OCI-LY1 (cell line): ENCODE measurements around the gene AGTRAP.
A peak's percentile ranks its signal among the peaks of the same experiment; 100 is the strongest.

Experiments
- H2AFZ ChIP-seq: fragments of 200-600 bp; sonication (generic), shearing (Covaris generic); 2 replicates; pipeline ENCODE4 v1.6.0; 2014; ENCODE audit warnings: antibody characterized with exemption, mild to moderate bottlenecking, low read length
- H3F3A ChIP-seq: fragments of 200-600 bp; sonication (generic), shearing (Covaris generic); 2 replicates; pipeline ENCODE4 v1.6.0; 2014; ENCODE audit warnings: mild to moderate bottlenecking, antibody characterized with exemption, low read length, moderate library complexity; ENCODE audit not compliant: insufficient read depth
- H3K27ac ChIP-seq: fragments of 200-600 bp; sonication (generic); 2 replicates; pipeline ENCODE4 v1.5.1; 2014; ENCODE audit warnings: low read length, mixed run types, mild to moderate bottlenecking, low read depth; ENCODE audit not compliant: poor library complexity, severe bottlenecking
- H3K27me3 ChIP-seq: fragments of 200-600 bp; sonication (generic); 2 replicates; pipeline ENCODE4 v1.6.0; 2014; ENCODE audit warnings: antibody characterized with exemption, mild to moderate bottlenecking, low read length, moderate library complexity; ENCODE audit not compliant: insufficient read depth
- H3K36me3 ChIP-seq: fragments of 200-600 bp; sonication (generic); 2 replicates; pipeline ENCODE4 v1.6.1; 2014; ENCODE audit warnings: mild to moderate bottlenecking, antibody characterized with exemption, low read length, moderate library complexity, mixed read lengths; ENCODE audit not compliant: insufficient read depth
- H3K4me1 ChIP-seq: fragments of 200-600 bp; sonication (generic); 2 replicates; pipeline ENCODE4 v1.5.1; 2014; ENCODE audit warnings: mild to moderate bottlenecking, low read length, moderate library complexity; ENCODE audit not compliant: insufficient read depth, severe bottlenecking
- H3K4me2 ChIP-seq: fragments of 200-600 bp; sonication (generic), shearing (Covaris generic); 2 replicates; pipeline ENCODE4 v1.6.1; 2014; ENCODE audit warnings: low read length
- H3K4me3 ChIP-seq: fragments of 200-600 bp; sonication (generic); 2 replicates; pipeline ENCODE4 v1.5.1; 2014; ENCODE audit warnings: low read length, low read depth, mild to moderate bottlenecking, mixed read lengths; ENCODE audit not compliant: poor library complexity, severe bottlenecking
- H3K79me2 ChIP-seq: fragments of 200-600 bp; shearing (Covaris generic); 2 replicates; pipeline ENCODE4 v1.6.1; 2016; ENCODE audit warnings: mixed run types, low read length, mixed read lengths; ENCODE audit not compliant: insufficient read depth
- H3K9ac ChIP-seq: fragments of 200-600 bp; sonication (generic), shearing (Covaris generic); 2 replicates; pipeline ENCODE4 v1.6.1; 2014; ENCODE audit warnings: mild to moderate bottlenecking, low read length, mixed read lengths
- H3K9me2 ChIP-seq: fragments of 200-600 bp; sonication (generic), shearing (Covaris generic); 2 replicates; pipeline ENCODE4 v1.6.1; 2014; ENCODE audit warnings: low read depth, mild to moderate bottlenecking, low read length, mixed read lengths
- H3K9me3 ChIP-seq: fragments of 200-600 bp; shearing (Covaris generic); 2 replicates; pipeline ENCODE4 v1.6.1; 2014; ENCODE audit warnings: low read length, mixed read lengths
- H4K20me1 ChIP-seq: fragments of 200-600 bp; sonication (generic), shearing (Covaris generic); 2 replicates; pipeline ENCODE4 v1.6.0; 2016; ENCODE audit warnings: mild to moderate bottlenecking, low read length; ENCODE audit not compliant: insufficient read depth
- CTCF ChIP-seq: fragments of 200-600 bp; sonication (generic), shearing (Covaris generic); IDR thresholded peaks from 2 replicates; pipeline ENCODE4 v1.5.1; 2017; ENCODE audit warnings: mild to moderate bottlenecking, antibody characterized with exemption, low read length, moderate library complexity, mixed read lengths
- EZH2 ChIP-seq: fragments of 200-600 bp; sonication (generic), shearing (Covaris generic); IDR thresholded peaks from 2 replicates; pipeline ENCODE4 v1.8.0; 2017; ENCODE audit warnings: borderline replicate concordance, mixed run types, mild to moderate bottlenecking, antibody characterized with exemption, low read length, moderate library complexity, mixed read lengths

The AGTRAP gene

GRCh38 chr1:11761285-11761684 lies 25.3 kb downstream of the AGTRAP start:
- H3K9me2 ChIP-seq = no peaks in the 10 kb centered on the region
- no peaks in the 10 kb centered on the region; the same call in 1 of the 2 replicates for H3K36me3 ChIP-seq
- H3K9me3 ChIP-seq = peaks cover 4% of the 10 kb centered on the region; the same call in 1 of the 2 replicates
- H4K20me1 ChIP-seq = no peaks in the 10 kb centered on the region
- no peak overlapping the region for H2AFZ ChIP-seq
- H3K27ac ChIP-seq = no peak overlapping the region
- H3K4me2 ChIP-seq = no peak overlapping the region
- H3F3A ChIP-seq = no peaks in the 10 kb centered on the region
- H3K9ac ChIP-seq = no peak overlapping the region
- no peaks in the 10 kb centered on the region for H3K79me2 ChIP-seq
- no peak overlapping the region for H3K4me3 ChIP-seq
- no peaks in the 10 kb centered on the region for H3K4me1 ChIP-seq
- no peak for TF ChIP-seq EZH2
- no peak for TF ChIP-seq CTCF
- peaks cover 10% of the 10 kb centered on the region; the same call in 1 of the 2 replicates for H3K27me3 ChIP-seq

- H3K79me2 ChIP-seq = no peaks in the 10 kb centered on the region
- H2AFZ ChIP-seq = no peak within 1 kb of the TSS
- no peak for TF ChIP-seq EZH2
- TF ChIP-seq CTCF = no peak
- peak within 1 kb of the TSS; percentile 16; the same call in 1 of the 2 replicates for H3K4me2 ChIP-seq
- no peaks in the 10 kb centered on the region for H3K4me1 ChIP-seq
- no peaks in the 10 kb centered on the region for H3K9me2 ChIP-seq
- no peak within 1 kb of the TSS for H3K27ac ChIP-seq
- peaks cover 10% of the 10 kb centered on the region; the same call in 1 of the 2 replicates for H3K27me3 ChIP-seq
- peaks cover 3% of the 10 kb centered on the region; the same call in 1 of the 2 replicates for H3K9me3 ChIP-seq
- no peak within 1 kb of the TSS for H3K9ac ChIP-seq
- H3F3A ChIP-seq = no peaks in the 10 kb centered on the region
- no peaks in the 10 kb centered on the region for H4K20me1 ChIP-seq
- H3K36me3 ChIP-seq = no peaks in the 10 kb centered on the region; the same call in 1 of the 2 replicates
- H3K4me3 ChIP-seq = no peak within 1 kb of the TSS
Observed at GRCh38 chr1:11761988-11762406, 26.1 kb downstream of the AGTRAP start, which contains the start of gene C1orf167. C1orf167 (plus strand) TSS chr1:11762193; CDS start chr1:11764401, 2,208 bp downstream.

GRCh38 chr1:11764115-11764514 lies 28.2 kb downstream of the AGTRAP start:
- Histone ChIP-seq H3K4me2 (no peak overlapping the region), H3K27ac (no peak overlapping the region), H3K9ac (no peak overlapping the region), H3K4me3 (no peak overlapping the region), H3K79me2 (no peaks in the 10 kb centered on the region), H3K27me3 (peaks cover 10% of the 10 kb centered on the region; the same call in 1 of the 2 replicates), H4K20me1 (no peaks in the 10 kb centered on the region), H3F3A (no peaks in the 10 kb centered on the region), H3K9me3 (no peaks in the 10 kb centered on the region), H2AFZ (no peak overlapping the region), H3K4me1 (no peaks in the 10 kb centered on the region), H3K36me3 (no peaks in the 10 kb centered on the region), H3K9me2 (no peaks in the 10 kb centered on the region)
- TF ChIP-seq CTCF (no peak), EZH2 (no peak)
